Neural cell (in vitro differentiated cells): Measurements from ENCODE around the gene MUS81.

ENCODE experiments used
- CTCF ChIP-seq: fragments of 450-650 bp; IDR thresholded peaks from 2 replicates; pipeline ENCODE4 v1.5.1; 2014; ENCODE audit warnings: antibody characterized with exemption, mild to moderate bottlenecking, moderate library complexity; ENCODE audit not compliant: poor library complexity, severe bottlenecking
- EP300 ChIP-seq: fragments of 450-650 bp; conservative IDR thresholded peaks from 2 replicates; pipeline ENCODE4 v1.6.1; 2014; ENCODE audit warnings: antibody characterized with exemption, mild to moderate bottlenecking, moderate library complexity; ENCODE audit not compliant: poor library complexity, severe bottlenecking
- EZH2 ChIP-seq: fragments of 200-600, 300-800 bp; shearing (Covaris generic), sonication (generic); IDR thresholded peaks from 2 replicates; pipeline ENCODE4 v1.6.1; 2014; ENCODE audit warnings: antibody characterized with exemption, low read length, borderline replicate concordance, mild to moderate bottlenecking; ENCODE audit not compliant: insufficient read depth, poor library complexity, severe bottlenecking
- POLR2AphosphoS5 ChIP-seq: IDR thresholded peaks from 2 replicates; pipeline ENCODE4 v1.6.1; 2012
- REST ChIP-seq: IDR thresholded peaks from 2 replicates; pipeline ENCODE4 v1.6.1; 2012; ENCODE audit warnings: borderline replicate concordance
- SMC3 ChIP-seq: fragments of 450-650 bp; conservative IDR thresholded peaks from 2 replicates; pipeline ENCODE4 v1.6.1; 2014; ENCODE audit warnings: antibody characterized with exemption, mild to moderate bottlenecking, moderate library complexity; ENCODE audit not compliant: poor library complexity
- TAF1 ChIP-seq: IDR thresholded peaks from 2 replicates; pipeline ENCODE4 v1.6.1; 2012; ENCODE audit warnings: low read depth

GRCh38 chr11:65903715-65904114 lies 43.5 kb downstream of the MUS81 start:
- no peak for TF ChIP-seq POLR2AphosphoS5
- no peak for TF ChIP-seq SMC3
- no peak for TF ChIP-seq CTCF
- no peak for TF ChIP-seq TAF1
- no peak for TF ChIP-seq EP300
- TF ChIP-seq EZH2 = no peak
- TF ChIP-seq REST = no peak
